ENCODE data around the gene SLC25A22.

Gene SLC25A22

GRCh38 chr11:834371-835316 is 36.6 kb upstream of the SLC25A22 start:
- in situ Hi-C loops (cut with MboI; ENCODE audit: low sequenced_read_pairs), result no loop called here

- in situ Hi-C loops (cut with MboI; ENCODE audit: low sequenced_read_pairs), result no loop called here
Measured at GRCh38 chr11:833849-834311, 35.8 kb upstream of the SLC25A22 start.

GRCh38 chr11:833114-833791 is 35.2 kb upstream of the SLC25A22 start:
- in situ Hi-C loops (cut with MboI; ENCODE audit: low sequenced_read_pairs), result no loop called here

GRCh38 chr11:832529-833113 is 34.5 kb upstream of the SLC25A22 start, which contains the start of gene CD151:
Gene CD151 (plus strand): TSS chr11:832952. CDS start chr11:836070, 3,118 bp downstream.
- in situ Hi-C loops (cut with MboI; ENCODE audit: low sequenced_read_pairs), result no loop called here

- in situ Hi-C loops (cut with MboI; ENCODE audit: low sequenced_read_pairs), result no loop called here
Measured at GRCh38 chr11:831961-832528, 34.0 kb upstream of the SLC25A22 start.

- in situ Hi-C loops (cut with MboI; ENCODE audit: low sequenced_read_pairs), result no loop called here
Measured at GRCh38 chr11:831118-831864, 33.2 kb upstream of the SLC25A22 start.

- in situ Hi-C loops (cut with MboI; ENCODE audit: low sequenced_read_pairs), result no loop called here
Measured at GRCh38 chr11:830295-831117, 32.4 kb upstream of the SLC25A22 start.

GRCh38 chr11:829847-830294 is 31.8 kb upstream of the SLC25A22 start:
- in situ Hi-C loops (cut with MboI; ENCODE audit: low sequenced_read_pairs), result no loop called here

GRCh38 chr11:829176-829846 is 31.2 kb upstream of the SLC25A22 start:
- in situ Hi-C loops (cut with MboI; ENCODE audit: low sequenced_read_pairs), result no loop called here

- in situ Hi-C loops (cut with MboI; ENCODE audit: low sequenced_read_pairs), result no loop called here
Measured at GRCh38 chr11:828506-829175, 30.6 kb upstream of the SLC25A22 start.

- in situ Hi-C loops (cut with MboI; ENCODE audit: low sequenced_read_pairs), result no loop called here
Measured at GRCh38 chr11:827897-828192, 29.8 kb upstream of the SLC25A22 start, which contains the start of gene CRACR2B. Gene CRACR2B (plus strand): TSS chr11:827919. CDS start chr11:828608, 689 bp downstream.

GRCh38 chr11:827146-827896 is 29.2 kb upstream of the SLC25A22 start:
- in situ Hi-C loops (cut with MboI; ENCODE audit: low sequenced_read_pairs), result no loop called here

- in situ Hi-C loops (cut with MboI; ENCODE audit: low sequenced_read_pairs), result no loop called here
Measured at GRCh38 chr11:826836-827145, 28.7 kb upstream of the SLC25A22 start.

GRCh38 chr11:826227-826621 is 28.1 kb upstream of the SLC25A22 start:
- in situ Hi-C loops (cut with MboI; ENCODE audit: low sequenced_read_pairs), result no loop called here

- in situ Hi-C loops (cut with MboI; ENCODE audit: low sequenced_read_pairs), result no loop called here
Measured at GRCh38 chr11:825366-826226, 27.5 kb upstream of the SLC25A22 start.

GRCh38 chr11:824942-825341 is 26.9 kb upstream of the SLC25A22 start:
- in situ Hi-C loops (cut with MboI; ENCODE audit: low sequenced_read_pairs), result no loop called here

GRCh38 chr11:824292-824880 is 26.3 kb upstream of the SLC25A22 start:
- in situ Hi-C loops (cut with MboI; ENCODE audit: low sequenced_read_pairs), result no loop called here

All from HL-60/S4 (cell line).